GM10266 (cell line): ENCODE results near the gene ATAD3B.
"Not testable (repeated sequence)": the region's sequence is repeated elsewhere in the genome, so short reads cannot be mapped to it uniquely, and the experiment has no call there.

Experiments used
- DNase-seq: peaks from one replicate; pipeline ENCODE4 v3.0.0; 2012; ENCODE audit errors: extremely low spot score
- TF ChIP-seq, protein P1 (sequence below): IDR thresholded peaks from 2 replicates; pipeline ENCODE4 v1.5.1; 2012; ENCODE audit warnings: mild to moderate bottlenecking, low read depth; ENCODE audit not compliant: control insufficient read depth, insufficient read depth; ENCODE audit errors: missing control alignments

Gene ATAD3B

DNA sequence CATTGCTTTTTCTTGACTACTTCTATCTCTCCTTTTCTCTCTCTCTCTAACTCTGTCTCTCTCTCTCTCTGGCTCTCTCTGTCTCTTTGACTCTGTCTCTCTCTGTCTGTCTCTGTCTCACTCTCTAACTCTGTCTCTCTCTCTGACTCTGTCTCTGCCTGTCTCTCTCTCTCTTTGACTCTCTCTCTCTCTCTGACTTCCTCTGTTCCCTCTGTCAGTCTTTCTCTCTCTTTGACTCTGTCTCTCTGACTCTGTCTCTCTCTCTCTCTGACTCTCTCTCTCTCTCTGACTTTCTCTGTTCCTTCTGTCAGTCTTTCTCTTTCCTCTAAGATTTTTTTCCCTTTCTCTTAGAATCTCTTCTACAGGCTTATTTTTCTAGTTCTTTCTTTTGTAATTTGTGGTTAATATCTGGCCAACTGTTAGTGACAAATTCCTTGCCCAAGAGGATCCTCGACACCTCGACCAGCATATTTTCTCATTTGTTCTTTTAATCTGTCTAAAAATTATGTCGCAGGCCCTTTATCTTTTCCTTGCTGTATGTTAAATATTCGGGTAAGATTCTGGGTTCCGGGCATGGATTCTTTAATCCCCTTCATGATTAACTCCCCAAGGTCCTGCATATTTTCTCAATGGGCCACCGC, 22.3 kb upstream of the ATAD3B start, which contains the start of gene ATAD3C:
Gene ATAD3C, plus strand, starts transcription at position 591 of the 641 bp plus-strand sequence. CDS start 995 bp downstream, outside the sequence.
- TF ChIP-seq, protein P1, sequence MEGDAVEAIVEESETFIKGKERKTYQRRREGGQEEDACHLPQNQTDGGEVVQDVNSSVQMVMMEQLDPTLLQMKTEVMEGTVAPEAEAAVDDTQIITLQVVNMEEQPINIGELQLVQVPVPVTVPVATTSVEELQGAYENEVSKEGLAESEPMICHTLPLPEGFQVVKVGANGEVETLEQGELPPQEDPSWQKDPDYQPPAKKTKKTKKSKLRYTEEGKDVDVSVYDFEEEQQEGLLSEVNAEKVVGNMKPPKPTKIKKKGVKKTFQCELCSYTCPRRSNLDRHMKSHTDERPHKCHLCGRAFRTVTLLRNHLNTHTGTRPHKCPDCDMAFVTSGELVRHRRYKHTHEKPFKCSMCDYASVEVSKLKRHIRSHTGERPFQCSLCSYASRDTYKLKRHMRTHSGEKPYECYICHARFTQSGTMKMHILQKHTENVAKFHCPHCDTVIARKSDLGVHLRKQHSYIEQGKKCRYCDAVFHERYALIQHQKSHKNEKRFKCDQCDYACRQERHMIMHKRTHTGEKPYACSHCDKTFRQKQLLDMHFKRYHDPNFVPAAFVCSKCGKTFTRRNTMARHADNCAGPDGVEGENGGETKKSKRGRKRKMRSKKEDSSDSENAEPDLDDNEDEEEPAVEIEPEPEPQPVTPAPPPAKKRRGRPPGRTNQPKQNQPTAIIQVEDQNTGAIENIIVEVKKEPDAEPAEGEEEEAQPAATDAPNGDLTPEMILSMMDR, result no peak
- DNase-seq, result no peak

DNA sequence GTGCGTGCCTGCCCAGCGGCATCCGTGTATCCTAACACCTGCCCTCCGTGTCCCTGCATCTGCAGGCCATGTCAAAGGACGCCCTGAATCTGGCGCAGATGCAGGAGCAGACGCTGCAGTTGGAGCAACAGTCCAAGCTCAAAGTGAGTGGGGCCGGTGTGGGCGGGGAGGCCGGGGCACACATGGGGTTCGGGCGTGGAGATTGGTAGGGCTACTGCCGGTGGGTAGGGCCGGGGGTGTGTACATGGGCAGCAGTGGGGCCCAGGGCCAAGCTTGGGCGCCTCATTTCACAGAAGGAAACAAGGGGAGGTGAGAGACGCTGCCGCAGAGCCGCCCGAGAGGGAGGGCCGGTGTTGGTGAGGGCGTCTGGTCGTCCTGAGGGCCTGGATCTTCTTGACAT, 20.9 kb upstream of the ATAD3B start:
- DNase-seq, result not testable (repeated sequence)

DNA sequence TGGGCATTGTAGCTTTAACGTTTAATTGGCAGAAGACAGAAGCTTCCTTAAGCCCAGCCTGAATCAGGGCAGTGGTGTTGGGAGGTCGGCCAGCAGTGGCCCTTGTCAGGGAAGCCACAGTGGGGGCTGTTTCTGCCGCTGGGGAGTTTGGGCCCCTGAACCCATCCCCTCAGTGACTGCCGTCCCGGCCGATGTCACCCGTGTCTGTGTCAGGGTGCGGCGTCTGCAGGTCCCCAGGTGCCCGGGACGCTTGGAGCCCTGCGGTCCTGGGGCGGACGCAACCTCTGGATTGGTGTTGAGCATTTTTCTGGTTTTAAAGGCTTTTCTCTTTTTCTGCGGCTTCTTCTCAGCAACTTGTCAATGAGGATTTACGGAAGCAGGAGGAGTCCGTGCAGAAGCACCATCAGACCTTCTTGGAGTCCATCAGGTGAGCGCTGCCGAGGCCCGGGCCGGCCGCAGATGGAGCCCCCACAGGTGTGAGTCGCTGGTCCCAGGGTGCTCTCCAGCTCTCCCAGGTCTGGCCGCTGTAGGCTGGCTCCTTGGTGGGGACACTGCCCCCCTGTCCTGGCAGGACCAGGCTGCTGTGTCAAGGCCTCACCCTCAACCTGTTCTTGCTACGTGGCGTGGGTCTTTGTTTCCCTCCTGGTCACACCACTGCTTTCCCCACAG, 19.7 kb upstream of the ATAD3B start:
- no peak for DNase-seq
- TF ChIP-seq, protein P1, result no peak

DNA sequence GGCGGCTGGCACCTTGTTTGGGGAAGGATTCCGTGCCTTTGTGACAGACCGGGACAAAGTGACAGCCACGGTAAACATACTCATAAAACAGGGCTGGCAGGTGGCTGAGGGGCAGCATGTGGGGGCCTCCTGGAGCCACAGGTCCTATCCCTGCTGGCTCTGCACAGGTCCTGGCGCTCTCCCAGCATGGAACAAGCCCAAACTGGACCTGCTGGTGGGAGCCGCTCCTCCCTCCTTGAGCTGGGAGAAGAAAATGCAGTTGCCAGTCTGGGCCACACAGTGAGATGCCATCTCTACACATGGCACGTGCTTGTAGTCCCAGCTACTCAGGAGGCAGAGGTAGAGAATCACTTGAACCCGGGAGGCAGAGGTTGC, 19.2 kb upstream of the ATAD3B start:
- not testable (repeated sequence) for DNase-seq

DNA sequence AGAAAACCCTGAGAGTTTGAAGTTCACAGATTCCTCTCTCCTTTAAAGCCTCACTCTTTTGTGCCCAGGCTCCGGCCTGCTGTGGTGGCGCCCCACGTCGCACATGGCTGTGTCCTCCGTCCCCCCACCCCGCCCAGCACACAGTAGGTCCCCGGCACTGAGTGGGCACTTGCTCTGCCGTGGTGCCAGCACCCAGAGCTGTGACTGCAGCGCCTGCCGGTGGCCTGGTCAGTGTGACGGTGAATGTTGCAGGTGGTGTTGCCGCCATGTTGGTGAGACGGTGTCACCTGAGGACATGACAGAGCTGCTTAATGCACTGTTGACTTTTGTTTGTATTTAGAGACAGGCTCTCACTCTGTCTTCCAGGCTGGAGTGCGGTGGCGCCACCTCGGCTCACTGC, 18.7 kb upstream of the ATAD3B start:
- TF ChIP-seq, protein P1, result no peak
- DNase-seq, result no peak

DNA sequence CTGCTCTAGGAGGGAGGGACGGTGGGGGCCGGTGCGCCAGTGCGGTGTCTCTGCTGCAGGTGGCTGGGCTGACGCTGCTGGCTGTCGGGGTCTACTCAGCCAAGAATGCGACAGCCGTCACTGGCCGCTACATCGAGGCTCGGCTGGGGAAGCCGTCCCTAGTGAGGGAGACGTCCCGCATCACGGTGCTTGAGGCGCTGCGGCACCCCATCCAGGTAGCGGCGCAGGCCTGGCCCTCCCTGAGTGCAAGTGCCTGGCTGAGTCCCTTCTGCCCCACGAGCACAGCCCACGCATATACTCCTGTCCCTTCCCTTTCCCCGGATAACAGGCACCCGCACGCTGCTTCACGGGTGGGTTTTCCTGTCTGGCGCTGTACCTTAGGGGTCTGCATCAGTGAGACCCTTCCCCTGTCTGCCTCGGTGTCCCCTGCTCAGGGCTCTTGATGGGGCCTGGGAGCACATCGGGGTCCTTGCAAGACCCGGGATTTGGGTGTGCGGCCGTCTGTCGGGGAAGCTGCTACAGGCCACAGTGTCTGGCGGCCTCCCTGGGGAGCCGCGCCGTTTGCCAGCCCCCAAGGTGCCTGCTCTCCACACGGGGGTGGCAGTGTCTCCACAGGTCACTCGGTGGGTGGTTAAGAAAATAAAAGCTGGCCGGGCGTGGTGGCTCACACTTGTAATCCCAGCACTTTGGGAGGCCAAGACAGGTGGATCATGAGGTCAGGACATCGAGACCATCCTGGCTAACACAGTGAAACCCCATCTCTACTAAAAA, 17.1 kb upstream of the ATAD3B start:
- DNase-seq, result not testable (repeated sequence)

DNA sequence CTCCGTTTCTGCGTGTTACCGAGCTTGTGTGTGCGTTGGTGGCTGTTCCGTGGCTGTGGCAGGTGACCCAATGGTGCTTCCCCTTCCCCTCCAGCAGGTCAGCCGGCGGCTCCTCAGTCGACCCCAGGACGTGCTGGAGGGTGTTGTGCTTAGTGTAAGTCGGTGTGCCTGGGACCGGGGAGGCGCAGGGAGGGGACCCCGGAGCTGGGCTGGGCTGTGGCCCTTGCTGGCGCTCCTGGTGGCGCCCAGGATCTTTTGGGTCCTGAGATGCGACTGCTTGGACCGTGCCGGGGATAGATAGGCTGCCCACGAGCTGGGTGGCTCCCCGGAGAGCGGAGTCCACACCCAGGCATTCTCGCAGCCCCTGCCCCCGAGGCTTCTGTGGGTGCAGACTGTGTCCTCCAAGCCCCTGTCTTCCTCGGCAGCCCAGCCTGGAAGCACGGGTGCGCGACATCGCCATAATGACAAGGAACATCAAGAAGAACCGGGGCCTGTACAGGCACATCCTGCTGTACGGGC, 16.1 kb upstream of the ATAD3B start:
- TF ChIP-seq, protein P1, result no peak
- DNase-seq, result no peak

DNA sequence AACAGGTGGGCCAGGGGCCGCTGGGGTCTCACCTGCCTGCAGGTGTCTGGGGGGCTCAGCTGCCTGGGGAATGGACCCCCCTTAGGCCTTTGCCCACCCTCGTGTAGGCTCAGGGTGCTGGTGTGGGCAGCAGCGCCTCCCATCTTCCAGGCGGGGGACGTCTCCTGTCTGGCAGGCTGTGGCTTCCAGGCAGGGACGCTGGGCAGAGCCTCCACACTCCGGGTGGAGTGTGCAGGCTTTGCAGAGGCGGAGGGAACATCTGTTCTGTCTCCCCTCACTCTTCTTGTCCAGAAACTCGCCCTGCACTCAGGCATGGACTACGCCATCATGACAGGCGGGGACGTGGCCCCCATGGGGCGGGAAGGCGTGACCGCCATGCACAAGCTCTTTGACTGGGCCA, 15.6 kb upstream of the ATAD3B start:
- not testable (repeated sequence) for DNase-seq

DNA sequence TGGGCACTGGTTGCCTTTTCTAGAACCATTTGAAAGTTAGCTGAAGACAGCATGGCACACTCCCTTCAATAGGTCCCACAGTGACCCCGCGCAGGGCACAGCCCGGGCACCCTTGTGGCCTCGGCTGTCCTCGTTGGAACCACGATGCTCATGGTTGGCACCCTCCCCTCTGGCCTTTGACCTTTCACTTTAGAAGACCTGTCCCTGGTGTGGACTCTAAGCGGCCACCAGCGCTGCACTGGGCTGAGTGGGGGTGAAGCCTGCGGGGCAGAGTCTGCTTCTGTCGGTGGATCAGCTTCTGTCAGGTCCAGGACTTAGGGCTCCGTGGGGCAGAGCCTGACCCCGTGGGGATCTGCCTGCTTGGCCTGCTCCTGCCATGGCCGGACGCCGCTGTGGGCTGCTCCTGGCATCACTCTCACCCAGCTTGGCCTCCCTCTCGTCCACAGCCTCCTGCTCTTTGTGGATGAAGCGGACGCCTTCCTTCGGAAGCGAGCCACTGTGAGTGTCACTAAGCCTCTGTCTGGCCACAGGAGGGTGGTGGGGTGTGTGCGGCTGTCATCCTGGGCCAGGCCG, 14.8 kb upstream of the ATAD3B start:
- not testable (repeated sequence) for DNase-seq

DNA sequence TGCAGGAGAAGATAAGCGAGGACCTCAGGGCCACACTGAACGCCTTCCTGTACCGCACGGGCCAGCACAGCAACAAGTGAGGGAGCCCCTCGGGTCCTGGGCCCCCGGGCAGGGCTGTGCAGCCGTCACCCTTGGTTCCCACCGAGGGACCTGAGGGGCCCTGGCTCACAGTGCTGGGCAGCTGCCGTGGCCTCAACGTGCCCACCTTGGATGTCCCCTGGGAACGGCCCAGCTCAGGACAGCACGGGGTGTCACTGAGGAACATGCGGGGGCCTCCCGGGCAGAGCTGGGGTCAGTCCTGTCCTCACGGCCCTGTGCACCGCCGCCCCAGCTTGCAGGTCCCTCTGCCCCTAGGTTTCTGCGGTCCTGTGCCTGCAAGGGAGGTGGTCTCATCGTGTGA, 12.4 kb upstream of the ATAD3B start:
- not testable (repeated sequence) for DNase-seq

DNA sequence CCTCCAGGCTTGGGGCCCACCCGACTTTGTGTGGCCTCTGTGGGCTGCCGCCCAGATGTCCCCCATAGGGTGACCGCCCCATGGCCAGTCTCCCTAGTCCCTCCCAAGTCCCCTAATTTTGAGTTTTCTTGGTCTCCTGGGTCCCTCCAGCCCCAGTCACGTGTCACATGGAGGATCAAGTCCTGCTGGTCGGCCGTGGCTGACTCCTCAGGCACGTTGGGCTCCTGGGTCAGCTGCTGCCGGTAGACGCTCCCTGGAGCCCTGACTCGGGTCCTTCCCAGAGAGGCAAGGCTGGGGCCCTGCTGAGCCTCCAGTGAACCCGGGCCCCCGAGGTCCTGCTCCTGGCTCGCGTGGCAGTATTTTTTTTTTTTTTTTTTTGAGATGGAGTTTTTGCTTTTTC, 11.9 kb upstream of the ATAD3B start:
- DNase-seq, result not testable (repeated sequence)
